Uterus (tissue), 2 donors: Measurements from ENCODE around the gene METTL18.

Experiments used
- CTCF ChIP-seq, 4 experiments: fragments of 200-600 bp in 2 of 4; fragments of 450-650 bp in 2 of 4; sonication (generic) in 2 of 4; IDR thresholded peaks; one replicate each; pipeline ENCODE4 v1.5.1; 2016 to 2019; ENCODE audit warnings: antibody characterized with exemption in 4 of 4, mild to moderate bottlenecking in 2 of 4, moderate library complexity in 1 of 4
- POLR2A ChIP-seq, 2 donors: fragments of 450-650 bp; IDR thresholded peaks; one replicate each; pipeline ENCODE4 v1.6.1; 2016; ENCODE audit warnings: antibody characterized with exemption in 2 of 2, mild to moderate bottlenecking in 1 of 2, moderate library complexity in 1 of 2

- no peak for TF ChIP-seq CTCF (IDR thresholded peaks at IDR 0.05)
- TF ChIP-seq POLR2A (IDR thresholded peaks at IDR 0.05), result no peak
These were observed 980 bp upstream of the METTL18 start for GRCh38 chr1:169795687-169796086.
